HG03354 (cell line): ENCODE data around the gene NME3.
"Not testable (repeated sequence)": the region's sequence is repeated elsewhere in the genome, so short reads cannot be mapped to it uniquely, and the experiment has no call there.

ENCODE experiments used
- ATAC-seq: cut with Tn5 transposase; IDR thresholded peaks from one replicate; pipeline ENCODE4 v1.9.1; 2021; ENCODE audit warnings: mild to moderate bottlenecking; ENCODE audit not compliant: unreplicated experiment, poor library complexity, severe bottlenecking

The NME3 gene

GRCh38 chr16:1771188-1771863 is at the start of gene NME3:
NME3 (minus strand) TSS chr16:1771543; CDS start chr16:1771534, 9 bp downstream.
- no peak for ATAC-seq

GRCh38 chr16:1820946-1821290 is 49.6 kb upstream of the NME3 start:
- no peak for ATAC-seq

- no peak for ATAC-seq
Measured at GRCh38 chr16:1820096-1820945, 49.0 kb upstream of the NME3 start.

- ATAC-seq, result no peak
Measured at GRCh38 chr16:1819611-1820010, 48.3 kb upstream of the NME3 start.

- no peak for ATAC-seq
Measured at GRCh38 chr16:1818873-1819525, 47.7 kb upstream of the NME3 start.

GRCh38 chr16:1818204-1818872 is 47.0 kb upstream of the NME3 start:
- no peak for ATAC-seq

GRCh38 chr16:1817716-1818115 is 46.4 kb upstream of the NME3 start:
- ATAC-seq, result no peak

- no peak for ATAC-seq
Measured at GRCh38 chr16:1817276-1817589, 45.9 kb upstream of the NME3 start.

GRCh38 chr16:1816396-1817275 is 45.3 kb upstream of the NME3 start:
- no peak for ATAC-seq

- no peak for ATAC-seq
Measured at GRCh38 chr16:1815461-1815860, 44.1 kb upstream of the NME3 start.

- ATAC-seq, result no peak
Measured at GRCh38 chr16:1812732-1813163, 41.4 kb upstream of the NME3 start.

- no peak for ATAC-seq
Measured at GRCh38 chr16:1810536-1810935, 39.2 kb upstream of the NME3 start.

- no peak for ATAC-seq
Measured at GRCh38 chr16:1810106-1810505, 38.8 kb upstream of the NME3 start.

- ATAC-seq, result no peak
Measured at GRCh38 chr16:1809281-1809801, 38.0 kb upstream of the NME3 start.

- no peak for ATAC-seq
Measured at GRCh38 chr16:1808691-1809090, 37.3 kb upstream of the NME3 start.

GRCh38 chr16:1807626-1808025 is 36.3 kb upstream of the NME3 start:
- no peak for ATAC-seq

- no peak for ATAC-seq
Measured at GRCh38 chr16:1800701-1801100, 29.4 kb upstream of the NME3 start.

GRCh38 chr16:1799263-1799662 is 27.9 kb upstream of the NME3 start:
- ATAC-seq, result not testable (repeated sequence)
